SU-DHL-6 (cell line): Measurements from ENCODE around the gene CUEDC1.
"Not testable (repeated sequence)": the region's sequence is repeated elsewhere in the genome, so short reads cannot be mapped to it uniquely, and the experiment has no call there.

ENCODE experiments used
- H2AFZ ChIP-seq: fragments of 200-600 bp; sonication (generic); 2 replicates; pipeline ENCODE4 v1.6.1; 2014; ENCODE audit warnings: low read depth, mild to moderate bottlenecking, moderate library complexity, mixed read lengths, antibody characterized with exemption, low read length; ENCODE audit not compliant: severe bottlenecking
- H3F3A ChIP-seq: fragments of 200-600 bp; shearing (Covaris generic); 2 replicates; pipeline ENCODE4 v1.6.0; 2016; ENCODE audit warnings: antibody characterized with exemption, mild to moderate bottlenecking; ENCODE audit not compliant: insufficient read depth
- H3K27ac ChIP-seq: fragments of 200-600 bp; sonication (generic); 2 replicates; pipeline ENCODE4 v1.5.1; 2016; ENCODE audit warnings: low read depth, mild to moderate bottlenecking, low read length, moderate library complexity, mixed read lengths
- H3K27me3 ChIP-seq: fragments of 200-600 bp; sonication (generic), shearing (Covaris generic); 2 replicates; pipeline ENCODE4 v1.6.0; 2014; ENCODE audit warnings: mild to moderate bottlenecking, low read length
- H3K36me3 ChIP-seq: fragments of 200-600 bp; sonication (generic); 2 replicates; pipeline ENCODE4 v1.6.1; 2014; ENCODE audit warnings: mild to moderate bottlenecking, low read length, mixed read lengths
- H3K4me2 ChIP-seq: fragments of 300-600, 200-600 bp; shearing (Covaris generic), sonication (generic); 2 replicates; pipeline ENCODE4 v1.6.0; 2014; ENCODE audit warnings: low read length, low read depth, mild to moderate bottlenecking; ENCODE audit not compliant: poor library complexity, severe bottlenecking
- H3K4me3 ChIP-seq: fragments of 200-600 bp; sonication (generic); 2 replicates; pipeline ENCODE4 v1.5.1; 2014; ENCODE audit warnings: antibody characterized with exemption, low read length, mild to moderate bottlenecking, mixed read lengths; ENCODE audit not compliant: insufficient read depth, poor library complexity, severe bottlenecking
- H3K79me2 ChIP-seq: fragments of 200-600 bp; sonication (generic); 2 replicates; pipeline ENCODE4 v1.6.1; 2014; ENCODE audit warnings: mild to moderate bottlenecking, low read length, moderate library complexity; ENCODE audit not compliant: insufficient read depth
- H3K9ac ChIP-seq: fragments of 200-600 bp; sonication (generic); 2 replicates; pipeline ENCODE4 v1.7.0; 2014; ENCODE audit warnings: mild to moderate bottlenecking, low read length
- H3K9me2 ChIP-seq: fragments of 200-600 bp; sonication (generic); replicated peaks from 2 replicates; pipeline ENCODE4 v1.6.1; 2014; ENCODE audit warnings: low read length; ENCODE audit not compliant: insufficient read depth
- H3K9me3 ChIP-seq: fragments of 200-600 bp; sonication (generic); 2 replicates; pipeline ENCODE4 v1.6.1; 2014; ENCODE audit warnings: low read length, mixed read lengths; ENCODE audit not compliant: insufficient read depth
- H4K20me1 ChIP-seq: fragments of 200-600 bp; sonication (generic); 2 replicates; pipeline ENCODE4 v1.6.1; 2014; ENCODE audit warnings: low read depth, mild to moderate bottlenecking, antibody characterized with exemption, low read length, moderate library complexity, mixed read lengths
- EZH2phosphoT487 ChIP-seq: fragments of 200-600 bp; sonication (generic), shearing (Covaris generic); conservative IDR thresholded peaks from 2 replicates; pipeline ENCODE4 v1.6.1; 2018; ENCODE audit warnings: mild to moderate bottlenecking, antibody characterized with exemption, low read length, moderate library complexity, mixed read lengths
- TF ChIP-seq, protein P1 (sequence below): fragments of 200-600 bp; sonication (generic); IDR thresholded peaks from one replicate; pipeline ENCODE4 v1.5.1; 2017; ENCODE audit warnings: antibody characterized with exemption, mild to moderate bottlenecking, low read length, moderate library complexity; ENCODE audit not compliant: insufficient read depth, poor library complexity, severe bottlenecking

Gene CUEDC1

DNA sequence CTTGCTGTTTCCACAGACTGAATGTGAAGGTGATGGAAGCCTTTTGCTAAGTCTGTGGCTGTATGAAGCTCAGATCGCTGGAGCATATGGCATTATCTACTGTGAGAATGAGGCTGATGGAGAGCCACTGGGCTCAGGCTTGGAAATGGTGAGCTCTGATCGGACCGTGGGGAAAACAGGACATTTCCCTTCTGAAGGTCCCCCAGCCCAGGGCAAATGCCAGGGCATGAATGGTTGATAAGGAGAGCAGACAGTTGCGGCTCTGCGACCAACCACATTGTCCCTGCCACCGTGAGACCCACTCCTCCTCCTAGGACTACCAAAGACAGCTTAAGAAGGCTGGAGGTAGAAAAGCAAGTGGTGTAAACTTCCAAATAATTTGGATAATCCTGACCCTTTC is 4.7 kb upstream of the CUEDC1 start:
- Histone ChIP-seq H2AFZ (no peak overlapping the region), H3K9me2 (no peaks in the 10 kb centered on the region), H3K79me2 (no peaks in the 10 kb centered on the region), H3K9me3 (no peaks in the 10 kb centered on the region), H3K27ac (no peak overlapping the region), H3K4me3 (no peak overlapping the region), H3F3A (no peaks in the 10 kb centered on the region), H3K4me2 (no peak overlapping the region), H3K36me3 (no peaks in the 10 kb centered on the region), H4K20me1 (no peaks in the 10 kb centered on the region), H3K9ac (no peak overlapping the region), H3K27me3 (no peaks in the 10 kb centered on the region)
- TF ChIP-seq, protein P1, sequence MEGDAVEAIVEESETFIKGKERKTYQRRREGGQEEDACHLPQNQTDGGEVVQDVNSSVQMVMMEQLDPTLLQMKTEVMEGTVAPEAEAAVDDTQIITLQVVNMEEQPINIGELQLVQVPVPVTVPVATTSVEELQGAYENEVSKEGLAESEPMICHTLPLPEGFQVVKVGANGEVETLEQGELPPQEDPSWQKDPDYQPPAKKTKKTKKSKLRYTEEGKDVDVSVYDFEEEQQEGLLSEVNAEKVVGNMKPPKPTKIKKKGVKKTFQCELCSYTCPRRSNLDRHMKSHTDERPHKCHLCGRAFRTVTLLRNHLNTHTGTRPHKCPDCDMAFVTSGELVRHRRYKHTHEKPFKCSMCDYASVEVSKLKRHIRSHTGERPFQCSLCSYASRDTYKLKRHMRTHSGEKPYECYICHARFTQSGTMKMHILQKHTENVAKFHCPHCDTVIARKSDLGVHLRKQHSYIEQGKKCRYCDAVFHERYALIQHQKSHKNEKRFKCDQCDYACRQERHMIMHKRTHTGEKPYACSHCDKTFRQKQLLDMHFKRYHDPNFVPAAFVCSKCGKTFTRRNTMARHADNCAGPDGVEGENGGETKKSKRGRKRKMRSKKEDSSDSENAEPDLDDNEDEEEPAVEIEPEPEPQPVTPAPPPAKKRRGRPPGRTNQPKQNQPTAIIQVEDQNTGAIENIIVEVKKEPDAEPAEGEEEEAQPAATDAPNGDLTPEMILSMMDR = no peak

DNA sequence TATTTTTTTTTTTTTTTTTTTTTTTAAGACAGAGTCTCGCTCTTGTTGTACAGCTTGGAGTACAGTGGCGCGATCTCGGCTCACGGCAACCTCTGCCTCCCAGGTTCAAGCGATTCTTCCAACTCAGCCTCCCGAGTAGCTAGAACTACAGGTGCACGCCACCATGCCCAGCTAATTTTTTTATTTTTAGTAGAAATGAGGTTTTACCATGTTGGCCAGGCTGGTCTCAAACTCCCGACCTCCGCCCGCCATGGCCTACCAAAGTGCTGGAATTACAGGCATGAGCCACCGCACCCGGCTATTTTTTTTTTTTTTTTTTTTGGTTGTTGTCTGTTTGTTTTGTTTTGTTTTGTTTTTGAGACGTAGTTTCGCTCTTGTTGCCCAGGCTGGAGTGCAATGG is 3.2 kb upstream of the CUEDC1 start:
- H3K79me2 ChIP-seq, H3K9me2 ChIP-seq, H2AFZ ChIP-seq, H4K20me1 ChIP-seq, H3K9ac ChIP-seq, H3F3A ChIP-seq, H3K27ac ChIP-seq, H3K9me3 ChIP-seq, H3K4me3 ChIP-seq, H3K4me2 ChIP-seq, H3K36me3 ChIP-seq, H3K27me3 ChIP-seq: not testable (repeated sequence)

DNA sequence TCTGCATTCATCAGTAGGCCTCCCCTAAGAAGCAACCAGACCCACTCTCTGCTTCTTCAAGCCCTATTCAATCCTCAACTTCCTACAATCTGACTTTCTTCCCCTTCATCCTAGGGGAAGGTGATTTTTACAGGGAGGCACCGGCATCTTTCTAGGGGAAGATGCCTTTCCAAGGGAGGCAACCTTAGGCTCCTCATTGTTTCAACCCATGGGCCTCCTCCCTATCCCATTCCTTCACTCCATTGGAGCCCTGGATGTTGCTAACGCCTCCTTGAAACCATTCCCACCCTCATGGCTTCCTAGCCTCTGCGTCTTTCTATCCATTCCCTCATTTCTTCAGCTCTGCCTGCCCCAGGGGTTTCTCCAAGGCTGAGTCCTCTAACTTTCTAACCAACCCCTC is 2.7 kb upstream of the CUEDC1 start:
- TF ChIP-seq EZH2phosphoT487 = no peak
- TF ChIP-seq, protein P1 = no peak
- Histone ChIP-seq H3K36me3 (no peaks in the 10 kb centered on the region), H3K9ac (no peak overlapping the region), H3K27ac (no peak overlapping the region), H2AFZ (no peak overlapping the region), H3K9me3 (no peaks in the 10 kb centered on the region), H3K9me2 (no peaks in the 10 kb centered on the region), H3K27me3 (no peaks in the 10 kb centered on the region), H4K20me1 (no peaks in the 10 kb centered on the region), H3K4me3 (no peak overlapping the region), H3K4me2 (no peak overlapping the region), H3F3A (no peaks in the 10 kb centered on the region), H3K79me2 (no peaks in the 10 kb centered on the region)

DNA sequence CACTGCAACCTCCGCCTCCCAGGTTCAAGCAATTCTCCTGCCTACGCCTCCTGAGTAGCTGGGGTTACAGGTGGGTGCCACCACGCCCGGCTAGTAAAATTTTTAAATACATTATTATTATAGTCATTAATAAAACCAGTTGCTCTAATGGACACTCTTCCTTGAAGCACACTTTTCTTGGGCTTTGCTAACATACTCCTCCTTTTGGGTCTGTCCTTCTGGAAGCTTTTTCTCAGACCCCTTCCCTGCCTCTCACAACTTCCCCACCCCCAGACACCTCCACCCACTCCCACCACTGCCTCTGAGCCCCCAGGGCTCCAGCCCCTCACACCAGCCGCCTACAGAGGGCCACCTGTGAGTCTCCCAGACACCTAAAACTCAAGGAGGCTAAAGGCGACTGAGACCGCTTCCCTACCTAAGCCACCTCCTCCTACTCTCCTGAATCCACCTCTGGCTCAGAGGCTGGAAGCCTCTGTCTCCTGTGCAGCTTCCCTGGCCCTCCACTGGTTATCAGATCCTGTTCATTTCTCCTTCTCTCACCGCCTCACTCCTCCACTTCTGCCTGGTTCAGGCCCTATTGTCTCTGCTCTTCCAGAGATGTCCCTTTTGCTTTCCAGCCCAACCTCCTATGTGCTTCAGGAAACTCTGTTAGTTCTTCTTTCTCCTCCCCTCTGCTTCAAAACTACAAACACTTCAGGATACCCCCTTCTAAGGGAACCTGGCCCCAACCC is 2.1 kb upstream of the CUEDC1 start:
- Histone ChIP-seq H3F3A (no peaks in the 10 kb centered on the region), H3K9me2 (no peaks in the 10 kb centered on the region), H4K20me1 (no peaks in the 10 kb centered on the region), H3K27ac (no peak overlapping the region), H3K4me3 (no peak overlapping the region), H3K36me3 (no peaks in the 10 kb centered on the region), H2AFZ (no peak overlapping the region), H3K9ac (no peak overlapping the region), H3K4me2 (no peak overlapping the region), H3K79me2 (no peaks in the 10 kb centered on the region), H3K9me3 (no peaks in the 10 kb centered on the region), H3K27me3 (no peaks in the 10 kb centered on the region)
- TF ChIP-seq, protein P1 = no peak
- no peak for TF ChIP-seq EZH2phosphoT487
